Measurements from ENCODE around the gene C11orf86.
"Not testable (repeated sequence)": the region's sequence is repeated elsewhere in the genome, so short reads cannot be mapped to it uniquely, and the experiment has no call there.

Gene C11orf86

GRCh38 chr11:66967670-66968425 is 7.3 kb upstream of the C11orf86 start:
- DNase-seq (ENCODE audit: low read depth in 2 of 2), result no peak

- DNase-seq (ENCODE audit: low read depth in 2 of 2), result no peak
Measured at GRCh38 chr11:66969584-66970225, 5.4 kb upstream of the C11orf86 start.

GRCh38 chr11:66970371-66970806 is 4.7 kb upstream of the C11orf86 start:
- DNase-seq (ENCODE audit: low read depth in 2 of 2), result no peak

GRCh38 chr11:66970807-66971442 is 4.2 kb upstream of the C11orf86 start:
- DNase-seq (ENCODE audit: low read depth in 2 of 2), result peak in 1 of 2 donors; percentile 31

- no peak for DNase-seq (ENCODE audit: low read depth in 2 of 2)
Measured at GRCh38 chr11:66971488-66971887, 3.6 kb upstream of the C11orf86 start.

- no peak for DNase-seq (ENCODE audit: low read depth in 2 of 2)
Measured at GRCh38 chr11:66973956-66974580, 1.0 kb upstream of the C11orf86 start.

- no peak for DNase-seq (ENCODE audit: low read depth in 2 of 2)
Measured at GRCh38 chr11:66975405-66976027, 412 bp downstream of the C11orf86 start.

- no peak for DNase-seq (ENCODE audit: low read depth in 2 of 2)
Measured at GRCh38 chr11:66976028-66976467, 944 bp downstream of the C11orf86 start.

- DNase-seq (ENCODE audit: low read depth in 2 of 2), result no peak
Measured at GRCh38 chr11:66976925-66977324, 1.8 kb downstream of the C11orf86 start.

GRCh38 chr11:66978229-66978628 is 3.1 kb downstream of the C11orf86 start:
- DNase-seq (ENCODE audit: low read depth in 2 of 2), result no peak

GRCh38 chr11:66978717-66979116 is 3.6 kb downstream of the C11orf86 start:
- no peak for DNase-seq (ENCODE audit: low read depth in 2 of 2)

GRCh38 chr11:66979336-66979980 is 4.4 kb downstream of the C11orf86 start:
- no peak for DNase-seq (ENCODE audit: low read depth in 2 of 2)

GRCh38 chr11:66981976-66982578 is 7.0 kb downstream of the C11orf86 start:
- peak in 1 of 2 donors; percentile 8 for DNase-seq (ENCODE audit: low read depth in 2 of 2)

- DNase-seq (ENCODE audit: low read depth in 2 of 2), result no peak
Measured at GRCh38 chr11:66983275-66983924, 8.3 kb downstream of the C11orf86 start.

- no peak for DNase-seq (ENCODE audit: low read depth in 2 of 2)
Measured at GRCh38 chr11:66985508-66986177, 10.5 kb downstream of the C11orf86 start.

- DNase-seq (ENCODE audit: low read depth in 2 of 2), result no peak
Measured at GRCh38 chr11:66986178-66986545, 11.1 kb downstream of the C11orf86 start.

- no peak for DNase-seq (ENCODE audit: low read depth in 2 of 2)
Measured at GRCh38 chr11:66987158-66987620, 12.1 kb downstream of the C11orf86 start.

- no peak for DNase-seq (ENCODE audit: low read depth in 2 of 2)
Measured at GRCh38 chr11:66987924-66988637, 13.0 kb downstream of the C11orf86 start.

GRCh38 chr11:66988741-66989140 is 13.6 kb downstream of the C11orf86 start:
- DNase-seq (ENCODE audit: low read depth in 2 of 2), result not testable (repeated sequence)

All from stimulated activated CD8-positive, alpha-beta memory T cell treated with anti-CD3 and anti-CD28 coated beads, Interleukin-15, amount 100 ng/mL, for 48 hours (primary cell).